Measurements from ENCODE around the gene RNF166. TPM values are rescaled to one million over a fixed set of nuclear protein-coding genes. Genes with fewer than 3 reads are reported as not detected.
A peak's percentile ranks its signal among the peaks of the same experiment; 100 is the strongest.

RNF166 gene
- total RNA-seq, 1 experiment from 2014 or later, result 26.5 TPM

- Histone ChIP-seq H4K5ac (ENCODE audit: insufficient read length, low read depth, low read length) (no peak overlapping the region), H3K56ac (ENCODE audit: insufficient read length, low read depth, low read length) (no peak overlapping the region), H3K27me3 (ENCODE audit: insufficient read depth, low read length) (no peaks in the 10 kb centered on the region), H4K8ac (replicated peaks; ENCODE audit: insufficient read length, low read depth, low read length) (no peak overlapping the region), H3K14ac (ENCODE audit: insufficient read depth, low read length) (no peak overlapping the region), H2BK5ac (ENCODE audit: insufficient read length, low read length) (no peak overlapping the region), H4K91ac (ENCODE audit: insufficient read length, low read depth, low read length) (no peak overlapping the region), H3K4me2 (ENCODE audit: insufficient read depth, insufficient read length, low read length) (no peak overlapping the region), H3T11ph (ENCODE audit: low read length) (no peak overlapping the region), H3K9me3 (ENCODE audit: control insufficient read depth, low read depth, low read length) (no peaks in the 10 kb centered on the region), H3K79me1 (ENCODE audit: insufficient read depth, low read depth, low read length, poor library complexity, severe bottlenecking) (no peaks in the 10 kb centered on the region), H3K18ac (ENCODE audit: insufficient read length, low read depth, low read length) (no peak overlapping the region), H2BK12ac (ENCODE audit: insufficient read length, low read depth, low read length) (no peak overlapping the region), H3K9ac (ENCODE audit: extremely low read depth, insufficient read length, low read length) (no peak overlapping the region), H2BK15ac (ENCODE audit: low read depth, low read length) (no peak overlapping the region), H2AFZ (ENCODE audit: low read length) (no peak overlapping the region), H2BK20ac (ENCODE audit: low read depth, low read length, poor library complexity, severe bottlenecking) (no peak overlapping the region), H3K23ac (ENCODE audit: insufficient read length, low read depth, low read length) (no peak overlapping the region), H2BK120ac (ENCODE audit: low read depth, low read length, poor library complexity, severe bottlenecking) (no peak overlapping the region), H3K23me2 (ENCODE audit: insufficient read length, low read depth, low read length, poor library complexity, severe bottlenecking) (no peaks in the 10 kb centered on the region), H3K4me1 (ENCODE audit: insufficient read depth, low read length) (no peaks in the 10 kb centered on the region), H4K20me1 (ENCODE audit: control insufficient read depth, insufficient read depth, insufficient read length) (no peaks in the 10 kb centered on the region), H3K4ac (ENCODE audit: low read depth, low read length) (no peak overlapping the region), H3K79me2 (ENCODE audit: insufficient read depth, low read length) (no peaks in the 10 kb centered on the region), H2AK5ac (ENCODE audit: insufficient read length, low read length) (no peak overlapping the region), H3K27ac (ENCODE audit: insufficient read length, low read depth, low read length) (no peak overlapping the region)
- Mint-ChIP-seq H3K4me3 (no peak overlapping the region), H3K4me1 (peaks cover 0 to 20% of the 10 kb centered on the region in 2 experiments; a peak in 2 of 4 replicates), H3K9me3 (no peaks in the 10 kb centered on the region), H3K27me3 (ENCODE audit: low read depth) (no peaks in the 10 kb centered on the region), H3K36me3 (ENCODE audit: insufficient read depth in 1 of 3, low read depth in 3 of 3) (no peaks in the 10 kb centered on the region), H3K27ac (no peak overlapping the region)
- TF ChIP-seq CTCF (conservative IDR thresholded peaks at IDR 0.05), result peak; percentile 81
- peak; percentile 83 for DNase-seq
- WGBS (ENCODE audit: extremely low coverage, insufficient read length, low lambda C conversion rate), result no CpG with 5 or more reads among the region's 26 CpGs
Measured at GRCh38 chr16:88747588-88748301, 41.5 kb upstream of the RNF166 start.

All from H9 (cell line).